HUES64 (cell line): ENCODE measurements around the gene TBC1D5.

Source experiments
- H3K27ac ChIP-seq: 2 replicates; pipeline ENCODE4 v1.7.0; 2013; ENCODE audit warnings: low read depth, low read length, inconsistent platforms
- H3K27me3 ChIP-seq: 2 replicates; pipeline ENCODE4 v1.6.1; 2013; ENCODE audit warnings: mild to moderate bottlenecking, low read length; ENCODE audit not compliant: insufficient read depth
- H3K36me3 ChIP-seq: 2 replicates; pipeline ENCODE4 v1.6.1; 2013; ENCODE audit warnings: mild to moderate bottlenecking, low read length; ENCODE audit not compliant: insufficient read depth
- H3K4me1 ChIP-seq: 2 replicates; pipeline ENCODE4 v1.6.1; 2013; ENCODE audit warnings: mild to moderate bottlenecking, low read length, moderate library complexity; ENCODE audit not compliant: insufficient read depth
- H3K4me3 ChIP-seq: 2 replicates; pipeline ENCODE4 v1.5.1; 2013; ENCODE audit warnings: mild to moderate bottlenecking, low read length, moderate library complexity
- H3K9ac ChIP-seq: 2 replicates; pipeline ENCODE4 v1.6.1; 2013; ENCODE audit warnings: mild to moderate bottlenecking, low read depth, low read length
- H3K9me3 ChIP-seq: 2 replicates; pipeline ENCODE4 v1.6.1; 2013; ENCODE audit warnings: low read depth, low read length; ENCODE audit not compliant: insufficient read depth
- WGBS: fragments of 150-250, 120-280 bp; methylation state at CpG from one replicate; pipeline ENCODE4 v1.1.7; 2013; ENCODE audit warnings: missing lambda C conversion rate; 5-methylcytosine and 5-hydroxymethylcytosine counted together

The TBC1D5 gene

DNA sequence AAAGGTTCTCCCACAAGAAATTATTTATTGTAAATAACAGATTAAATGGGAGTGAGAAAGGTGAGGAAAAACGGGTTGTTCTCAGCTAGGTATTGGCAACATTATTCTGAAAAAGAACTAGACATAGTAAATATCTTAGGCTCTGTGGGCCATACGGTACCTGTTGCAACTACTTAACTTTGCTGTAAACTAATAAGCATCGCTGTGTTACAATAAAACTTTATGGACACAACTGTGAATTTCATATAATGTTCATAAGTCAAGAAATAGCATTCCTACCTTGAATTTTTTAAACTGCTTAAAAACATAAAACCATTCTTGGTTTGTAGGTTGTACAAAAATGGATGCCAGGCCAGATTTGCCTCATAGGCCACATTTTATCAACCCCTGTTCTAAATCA, 183.9 kb downstream of the TBC1D5 start:
- Histone ChIP-seq H3K27me3 (no peaks in the 10 kb centered on the region), H3K27ac (no peak overlapping the region), H3K9me3 (no peaks in the 10 kb centered on the region), H3K4me3 (no peak overlapping the region), H3K36me3 (no peaks in the 10 kb centered on the region), H3K4me1 (peaks cover 24% of the 10 kb centered on the region), H3K9ac (no peak overlapping the region)
- WGBS, result 90% methylated on average over 3 of the region's 3 CpGs

DNA sequence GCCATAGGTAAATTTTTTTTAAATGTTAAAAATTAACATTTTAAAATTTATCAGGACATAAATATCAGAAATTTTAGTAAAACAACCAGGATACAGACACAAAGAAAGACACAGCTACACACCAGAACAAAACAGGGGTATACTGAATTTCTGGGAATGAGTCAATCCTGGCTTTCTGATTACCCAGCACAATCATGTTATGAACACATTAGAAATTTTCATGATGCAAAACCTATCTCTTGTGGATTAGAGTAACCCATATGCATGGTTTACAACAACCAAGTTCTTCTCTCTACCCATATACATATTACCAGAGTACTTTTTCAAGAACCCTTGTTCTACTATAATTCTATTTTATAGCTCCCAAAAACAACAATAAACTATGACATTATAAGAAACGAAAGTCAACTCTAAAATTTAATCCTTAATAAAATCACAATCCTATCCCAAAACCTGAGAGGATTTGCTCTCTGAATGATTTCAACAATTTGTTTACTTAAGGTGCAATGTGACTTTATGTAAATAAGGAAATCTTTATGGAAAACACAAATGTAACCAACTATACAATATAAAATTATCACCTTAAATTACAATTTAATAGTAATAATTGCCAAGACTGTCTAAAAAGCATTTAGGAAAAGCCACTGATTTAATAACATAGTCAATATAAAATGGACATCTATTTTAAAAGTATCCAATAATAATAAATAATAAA, 184.5 kb downstream of the TBC1D5 start:
- peaks cover 30% of the 10 kb centered on the region for H3K4me1 ChIP-seq
- no peaks in the 10 kb centered on the region for H3K36me3 ChIP-seq
- H3K9ac ChIP-seq, result no peak overlapping the region
- H3K27ac ChIP-seq, result no peak overlapping the region
- WGBS, result 100% methylated on average over 1 of the region's 1 CpG
- H3K27me3 ChIP-seq, result no peaks in the 10 kb centered on the region
- H3K4me3 ChIP-seq, result no peak overlapping the region
- H3K9me3 ChIP-seq, result no peaks in the 10 kb centered on the region

- WGBS, result 58% methylated on average over 2 of the region's 2 CpGs
- H3K27ac ChIP-seq, result no peak overlapping the region
Measured at GRCh38 chr3:17555525-17555924, 186.9 kb downstream of the TBC1D5 start.

DNA sequence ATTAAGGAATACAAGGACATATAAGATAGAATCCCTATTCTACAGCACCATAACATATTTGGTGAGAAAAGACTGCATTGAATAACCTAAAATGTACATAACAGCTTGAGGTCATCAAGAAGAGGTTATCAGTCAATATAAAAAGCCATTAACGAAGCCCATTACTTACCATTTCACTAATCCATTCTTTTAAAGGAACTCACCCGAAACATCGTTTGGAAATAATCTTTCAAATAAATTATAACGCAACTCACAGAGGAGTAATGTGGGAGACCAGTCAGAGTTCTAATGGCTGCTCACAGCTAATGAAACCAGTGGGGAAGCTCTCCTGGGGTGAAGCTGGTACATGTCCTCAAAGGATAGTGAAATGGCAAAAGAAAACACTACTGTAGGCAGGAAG, 188.4 kb downstream of the TBC1D5 start:
- Histone ChIP-seq H3K36me3 (no peaks in the 10 kb centered on the region), H3K27ac (no peak overlapping the region), H3K27me3 (no peaks in the 10 kb centered on the region), H3K9ac (no peak overlapping the region), H3K4me1 (peaks cover 44% of the 10 kb centered on the region), H3K4me3 (no peak overlapping the region), H3K9me3 (no peaks in the 10 kb centered on the region)
- WGBS, result 97% methylated on average over 4 of the region's 4 CpGs

More at GRCh38 chr3:17555525-17555924, 186.9 kb downstream of the TBC1D5 start:
- H3K27me3 ChIP-seq, result no peaks in the 10 kb centered on the region
- H3K36me3 ChIP-seq, result no peaks in the 10 kb centered on the region
- no peak overlapping the region for H3K4me3 ChIP-seq
- H3K9me3 ChIP-seq, result no peaks in the 10 kb centered on the region
- H3K4me1 ChIP-seq, result peaks cover 44% of the 10 kb centered on the region
- no peak overlapping the region for H3K9ac ChIP-seq

- no peaks in the 10 kb centered on the region for H3K27me3 ChIP-seq
- H3K4me3 ChIP-seq, result no peak overlapping the region
- no peaks in the 10 kb centered on the region for H3K9me3 ChIP-seq
- no peak overlapping the region for H3K9ac ChIP-seq
- H3K27ac ChIP-seq, result no peak overlapping the region
- WGBS, result 75% methylated on average over 1 of the region's 1 CpG
- peaks cover 44% of the 10 kb centered on the region for H3K4me1 ChIP-seq
- H3K36me3 ChIP-seq, result no peaks in the 10 kb centered on the region
Measured at GRCh38 chr3:17553080-17553479, 189.4 kb downstream of the TBC1D5 start.

- Histone ChIP-seq H3K36me3 (no peaks in the 10 kb centered on the region), H3K27ac (no peak overlapping the region), H3K4me3 (no peak overlapping the region), H3K27me3 (no peaks in the 10 kb centered on the region), H3K4me1 (peaks cover 45% of the 10 kb centered on the region), H3K9ac (no peak overlapping the region), H3K9me3 (no peaks in the 10 kb centered on the region)
Measured at GRCh38 chr3:17552351-17552750, 190.1 kb downstream of the TBC1D5 start.

GRCh38 chr3:17551895-17552294, 190.5 kb downstream of the TBC1D5 start:
- WGBS, result no CpG with 5 or more reads among the region's 1 CpG
- no peak overlapping the region for H3K4me3 ChIP-seq
- no peaks in the 10 kb centered on the region for H3K36me3 ChIP-seq
- H3K27me3 ChIP-seq, result no peaks in the 10 kb centered on the region
- H3K4me1 ChIP-seq, result peaks cover 50% of the 10 kb centered on the region
- no peak overlapping the region for H3K9ac ChIP-seq
- no peaks in the 10 kb centered on the region for H3K9me3 ChIP-seq
- no peak overlapping the region for H3K27ac ChIP-seq

- Histone ChIP-seq H3K4me1 (peaks cover 50% of the 10 kb centered on the region), H3K9me3 (no peaks in the 10 kb centered on the region), H3K36me3 (no peaks in the 10 kb centered on the region), H3K27ac (no peak overlapping the region), H3K9ac (no peak overlapping the region), H3K4me3 (no peak overlapping the region), H3K27me3 (no peaks in the 10 kb centered on the region)
- 92% methylated on average over 2 of the region's 2 CpGs for WGBS
Measured at GRCh38 chr3:17551333-17551732, 191.1 kb downstream of the TBC1D5 start.

- no peaks in the 10 kb centered on the region for H3K9me3 ChIP-seq
- no peaks in the 10 kb centered on the region for H3K27me3 ChIP-seq
- H3K4me1 ChIP-seq, result peaks cover 43% of the 10 kb centered on the region
- no peak overlapping the region for H3K9ac ChIP-seq
- H3K36me3 ChIP-seq, result no peaks in the 10 kb centered on the region
- H3K27ac ChIP-seq, result no peak overlapping the region
- no peak overlapping the region for H3K4me3 ChIP-seq
Measured at GRCh38 chr3:17550624-17551023, 191.8 kb downstream of the TBC1D5 start.

DNA sequence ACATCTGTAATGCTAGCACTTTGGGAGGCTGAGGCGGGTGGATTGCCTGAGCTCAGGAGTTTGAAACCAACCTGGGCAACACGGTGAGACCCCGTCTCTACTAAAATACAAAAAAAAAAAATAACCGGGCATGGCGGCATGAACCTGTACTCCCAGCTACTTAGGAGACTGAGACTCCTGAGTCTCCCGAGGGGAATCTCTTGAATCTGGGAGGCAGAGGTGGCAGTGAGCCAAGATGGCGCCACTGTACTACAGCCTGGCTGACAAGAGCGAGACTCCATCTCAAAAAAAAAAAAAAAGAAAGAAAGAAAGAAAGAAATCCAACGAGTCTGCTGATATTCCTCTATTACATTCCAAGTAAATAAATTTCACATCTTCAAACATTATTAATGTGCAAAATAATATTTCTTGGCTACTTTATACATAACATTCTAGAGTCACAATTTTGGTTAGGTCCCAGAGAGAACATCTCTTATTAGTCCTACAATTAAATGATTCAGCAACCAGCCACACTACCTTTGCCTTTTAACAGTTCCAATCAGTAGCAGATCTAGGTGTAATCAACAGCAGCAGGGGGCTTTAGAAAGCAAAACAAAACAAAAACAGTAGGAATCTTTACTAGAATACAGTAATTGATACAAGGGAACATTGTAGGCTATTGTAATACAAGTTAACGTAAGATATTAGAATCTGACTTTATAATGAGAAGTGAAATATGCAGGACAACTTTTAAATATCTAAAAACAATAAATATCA, 195.8 kb downstream of the TBC1D5 start:
- no peaks in the 10 kb centered on the region for H3K27me3 ChIP-seq
- H3K4me3 ChIP-seq, result no peak overlapping the region
- H3K4me1 ChIP-seq, result peaks cover 14% of the 10 kb centered on the region
- WGBS, result 92% methylated on average over 7 of the region's 10 CpGs
- no peaks in the 10 kb centered on the region for H3K9me3 ChIP-seq
- H3K36me3 ChIP-seq, result no peaks in the 10 kb centered on the region
- no peak overlapping the region for H3K9ac ChIP-seq
- no peak overlapping the region for H3K27ac ChIP-seq

DNA sequence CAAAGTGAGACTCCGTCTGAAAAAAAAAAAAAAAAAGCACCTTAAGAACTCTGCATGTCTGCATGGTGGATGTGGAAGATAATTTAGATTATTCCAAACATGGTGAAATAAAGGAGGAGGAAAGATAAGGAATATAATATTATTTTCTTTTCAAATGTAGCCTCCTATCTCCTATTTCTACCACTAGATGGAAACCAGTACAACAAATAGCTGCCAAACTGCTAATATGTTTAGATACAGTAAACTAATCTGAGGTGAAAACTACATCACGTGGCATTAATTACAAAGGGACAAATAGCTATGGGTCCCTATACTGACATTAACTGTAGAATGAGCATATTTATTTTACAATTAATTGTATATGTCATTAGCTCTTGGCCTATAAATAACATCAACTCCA, 197.8 kb downstream of the TBC1D5 start:
- Histone ChIP-seq H3K27me3 (no peaks in the 10 kb centered on the region), H3K9ac (no peak overlapping the region), H3K27ac (no peak overlapping the region), H3K9me3 (no peaks in the 10 kb centered on the region), H3K36me3 (no peaks in the 10 kb centered on the region), H3K4me1 (peaks cover 14% of the 10 kb centered on the region), H3K4me3 (no peak overlapping the region)
- WGBS, result 94% methylated on average over 1 of the region's 2 CpGs
